ENCODE results near the gene NCDN.

NCDN gene

GRCh38 chr1:35555212-35555584 lies 2.4 kb upstream of the NCDN start:
- DNase-seq (ENCODE audit: low spot score): no peak

GRCh38 chr1:35555601-35556477 lies 1.8 kb upstream of the NCDN start:
- DNase-seq (ENCODE audit: low spot score): no peak

GRCh38 chr1:35556484-35557117 lies 998 bp upstream of the NCDN start:
- DNase-seq (ENCODE audit: low spot score): no peak

- DNase-seq (ENCODE audit: low spot score): peak; percentile 81
These were observed 435 bp upstream of the NCDN start, which contains the start of gene KIAA0319L for GRCh38 chr1:35557118-35557610. Gene KIAA0319L (minus strand): TSS chr1:35557403. CDS start chr1:35554491, 2,912 bp downstream.

GRCh38 chr1:35558374-35559316 lies 1.0 kb downstream of the NCDN start:
- DNase-seq (ENCODE audit: low spot score): no peak

- DNase-seq (ENCODE audit: low spot score): no peak
These were observed 1.8 kb downstream of the NCDN start for GRCh38 chr1:35559317-35559944.

- DNase-seq (ENCODE audit: low spot score): no peak
These were observed 2.9 kb downstream of the NCDN start for GRCh38 chr1:35560256-35561225.

- no peak for DNase-seq (ENCODE audit: low spot score)
These were observed 3.8 kb downstream of the NCDN start for GRCh38 chr1:35561297-35561971.

GRCh38 chr1:35561972-35562680 lies 4.5 kb downstream of the NCDN start:
- no peak for DNase-seq (ENCODE audit: low spot score)

GRCh38 chr1:35563166-35563565 lies 5.6 kb downstream of the NCDN start:
- no peak for DNase-seq (ENCODE audit: low spot score)

GRCh38 chr1:35564037-35564883 lies 6.7 kb downstream of the NCDN start:
- DNase-seq (ENCODE audit: low spot score): peak; percentile 84

GRCh38 chr1:35564884-35565741 lies 7.5 kb downstream of the NCDN start:
- no peak for DNase-seq (ENCODE audit: low spot score)

- DNase-seq (ENCODE audit: low spot score): no peak
These were observed 8.1 kb downstream of the NCDN start for GRCh38 chr1:35565742-35566133.

GRCh38 chr1:35567947-35568558 lies 10.5 kb downstream of the NCDN start:
- no peak for DNase-seq (ENCODE audit: low spot score)

GRCh38 chr1:35568975-35569395 lies 11.4 kb downstream of the NCDN start:
- DNase-seq (ENCODE audit: low spot score): peak; percentile 69

- DNase-seq (ENCODE audit: low spot score): no peak
These were observed 12.3 kb downstream of the NCDN start for GRCh38 chr1:35569936-35570335.

Data from activated CD4-positive, alpha-beta T cell treated with anti-CD3 and anti-CD28 coated beads, Interleukin-2, Interleukin-4, amounts not matched to agents 100 ng/mL and 50 ng/mL, durations not matched to agents 16 hours and 8 hours (primary cell).